SU-DHL-6 (cell line): ENCODE data around the gene CMSS1.

ENCODE experiments used
- H2AFZ ChIP-seq: fragments of 200-600 bp; sonication (generic); 2 replicates; pipeline ENCODE4 v1.6.1; 2014; ENCODE audit warnings: low read depth, mild to moderate bottlenecking, moderate library complexity, mixed read lengths, antibody characterized with exemption, low read length; ENCODE audit not compliant: severe bottlenecking
- H3F3A ChIP-seq: fragments of 200-600 bp; shearing (Covaris generic); 2 replicates; pipeline ENCODE4 v1.6.0; 2016; ENCODE audit warnings: antibody characterized with exemption, mild to moderate bottlenecking; ENCODE audit not compliant: insufficient read depth
- H3K27ac ChIP-seq: fragments of 200-600 bp; sonication (generic); 2 replicates; pipeline ENCODE4 v1.5.1; 2016; ENCODE audit warnings: low read depth, mild to moderate bottlenecking, low read length, moderate library complexity, mixed read lengths
- H3K27me3 ChIP-seq: fragments of 200-600 bp; sonication (generic), shearing (Covaris generic); 2 replicates; pipeline ENCODE4 v1.6.0; 2014; ENCODE audit warnings: mild to moderate bottlenecking, low read length
- H3K36me3 ChIP-seq: fragments of 200-600 bp; sonication (generic); 2 replicates; pipeline ENCODE4 v1.6.1; 2014; ENCODE audit warnings: mild to moderate bottlenecking, low read length, mixed read lengths
- H3K4me2 ChIP-seq: fragments of 300-600, 200-600 bp; shearing (Covaris generic), sonication (generic); 2 replicates; pipeline ENCODE4 v1.6.0; 2014; ENCODE audit warnings: low read length, low read depth, mild to moderate bottlenecking; ENCODE audit not compliant: poor library complexity, severe bottlenecking
- H3K4me3 ChIP-seq: fragments of 200-600 bp; sonication (generic); 2 replicates; pipeline ENCODE4 v1.5.1; 2014; ENCODE audit warnings: antibody characterized with exemption, low read length, mild to moderate bottlenecking, mixed read lengths; ENCODE audit not compliant: insufficient read depth, poor library complexity, severe bottlenecking
- H3K79me2 ChIP-seq: fragments of 200-600 bp; sonication (generic); 2 replicates; pipeline ENCODE4 v1.6.1; 2014; ENCODE audit warnings: mild to moderate bottlenecking, low read length, moderate library complexity; ENCODE audit not compliant: insufficient read depth
- H3K9ac ChIP-seq: fragments of 200-600 bp; sonication (generic); 2 replicates; pipeline ENCODE4 v1.7.0; 2014; ENCODE audit warnings: mild to moderate bottlenecking, low read length
- H3K9me2 ChIP-seq: fragments of 200-600 bp; sonication (generic); replicated peaks from 2 replicates; pipeline ENCODE4 v1.6.1; 2014; ENCODE audit warnings: low read length; ENCODE audit not compliant: insufficient read depth
- H3K9me3 ChIP-seq: fragments of 200-600 bp; sonication (generic); 2 replicates; pipeline ENCODE4 v1.6.1; 2014; ENCODE audit warnings: low read length, mixed read lengths; ENCODE audit not compliant: insufficient read depth
- H4K20me1 ChIP-seq: fragments of 200-600 bp; sonication (generic); 2 replicates; pipeline ENCODE4 v1.6.1; 2014; ENCODE audit warnings: low read depth, mild to moderate bottlenecking, antibody characterized with exemption, low read length, moderate library complexity, mixed read lengths
- CTCF ChIP-seq: fragments of 200-600 bp; sonication (generic); IDR thresholded peaks from one replicate; pipeline ENCODE4 v1.5.1; 2017; ENCODE audit warnings: antibody characterized with exemption, mild to moderate bottlenecking, low read length, moderate library complexity; ENCODE audit not compliant: insufficient read depth, poor library complexity, severe bottlenecking
- EZH2phosphoT487 ChIP-seq: fragments of 200-600 bp; sonication (generic), shearing (Covaris generic); conservative IDR thresholded peaks from 2 replicates; pipeline ENCODE4 v1.6.1; 2018; ENCODE audit warnings: mild to moderate bottlenecking, antibody characterized with exemption, low read length, moderate library complexity, mixed read lengths

Gene CMSS1

GRCh38 chr3:99846477-99847160, 29.0 kb downstream of the CMSS1 start:
- no peak for TF ChIP-seq EZH2phosphoT487
- TF ChIP-seq CTCF = no peak
- H3K9ac ChIP-seq = no peak overlapping the region
- no peak overlapping the region for H3K4me2 ChIP-seq
- no peaks in the 10 kb centered on the region for H3K27me3 ChIP-seq
- H4K20me1 ChIP-seq = peaks cover 3% of the 10 kb centered on the region; the same call in 1 of the 2 replicates
- H3F3A ChIP-seq = no peaks in the 10 kb centered on the region
- no peaks in the 10 kb centered on the region for H3K9me2 ChIP-seq
- H3K27ac ChIP-seq = no peak overlapping the region
- no peaks in the 10 kb centered on the region for H3K36me3 ChIP-seq
- no peaks in the 10 kb centered on the region for H3K9me3 ChIP-seq
- H2AFZ ChIP-seq = no peak overlapping the region
- no peak overlapping the region for H3K4me3 ChIP-seq
- H3K79me2 ChIP-seq = 0 out of 2 replicates have a peak, but pooled peaks cover 4% of the 10 kb centered on the region

- Histone ChIP-seq H3K9me3 (no peaks in the 10 kb centered on the region), H3K4me2 (no peak overlapping the region), H2AFZ (no peak overlapping the region), H3K27me3 (no peaks in the 10 kb centered on the region), H4K20me1 (peaks cover 3% of the 10 kb centered on the region; the same call in 1 of the 2 replicates), H3K9ac (no peak overlapping the region), H3K27ac (no peak overlapping the region), H3K4me3 (no peak overlapping the region), H3K79me2 (peaks cover 12% of the 10 kb centered on the region; the same call in 1 of the 2 replicates), H3K36me3 (no peaks in the 10 kb centered on the region), H3F3A (no peaks in the 10 kb centered on the region), H3K9me2 (no peaks in the 10 kb centered on the region)
- no peak for TF ChIP-seq EZH2phosphoT487
- TF ChIP-seq CTCF = no peak
Observed at GRCh38 chr3:99848433-99848832, 30.8 kb downstream of the CMSS1 start.

GRCh38 chr3:99850608-99851007, 32.9 kb downstream of the CMSS1 start:
- H3K9me2 ChIP-seq = no peaks in the 10 kb centered on the region
- TF ChIP-seq EZH2phosphoT487 = no peak
- TF ChIP-seq CTCF = no peak
- no peak overlapping the region for H3K27ac ChIP-seq
- no peaks in the 10 kb centered on the region for H3F3A ChIP-seq
- peaks cover 7% of the 10 kb centered on the region for H4K20me1 ChIP-seq
- no peak overlapping the region for H3K4me2 ChIP-seq
- H3K4me3 ChIP-seq = no peak overlapping the region
- H3K79me2 ChIP-seq = peaks cover 9% of the 10 kb centered on the region; the same call in 1 of the 2 replicates
- H2AFZ ChIP-seq = no peak overlapping the region
- H3K9me3 ChIP-seq = no peaks in the 10 kb centered on the region
- no peaks in the 10 kb centered on the region for H3K36me3 ChIP-seq
- no peaks in the 10 kb centered on the region for H3K27me3 ChIP-seq
- H3K9ac ChIP-seq = no peak overlapping the region
